Heart right ventricle (tissue), 16 donors: ENCODE data around the gene BMP2. TPM values are rescaled to one million over a fixed set of nuclear protein-coding genes. Genes with fewer than 3 reads are reported as not detected.

Experiments
- ATAC-seq, 8 donors: fragments of 200-7000 bp; cut with Tn5 transposase; one replicate each; pipeline ENCODE4 v1.9.1; 2020; ENCODE audit warnings: mild to moderate bottlenecking in 8 of 8, moderate library complexity in 8 of 8, moderate number of reproducible peaks in 1 of 8
- DNase-seq, 2 donors: peaks; one replicate each; pipeline ENCODE4 v3.0.0-alpha.2; 2020
- H3K27ac ChIP-seq, 10 donors: fragments of 200-600 bp; sonication (generic) in 2 of 10; one replicate each; pipeline versions ENCODE4 v1.5.0 to v1.8.0; 2020 to 2022; ENCODE audit warnings: mild to moderate bottlenecking in 3 of 10
- H3K27me3 ChIP-seq, 7 donors: fragments of 200-600 bp; one replicate each; pipeline ENCODE4 v1.8.0; 2021 to 2022; ENCODE audit warnings: mild to moderate bottlenecking in 2 of 7
- H3K36me3 ChIP-seq, 9 donors: fragments of 200-600 bp; sonication (generic) in 1 of 9; one replicate each; pipeline versions ENCODE4 v1.5.0 to v1.8.0; 2020 to 2022; ENCODE audit warnings: mild to moderate bottlenecking in 2 of 9
- H3K4me1 ChIP-seq, 9 donors: fragments of 200-600 bp; sonication (generic) in 1 of 9; one replicate each; pipeline versions ENCODE4 v1.5.0 to v1.8.0; 2020 to 2022; ENCODE audit warnings: mild to moderate bottlenecking in 4 of 9
- H3K4me3 ChIP-seq, 10 donors: fragments of 200-600 bp; sonication (generic) in 2 of 10; one replicate each; pipeline versions ENCODE4 v1.5.0 to v1.8.0; 2020 to 2022; ENCODE audit warnings: mild to moderate bottlenecking in 7 of 10, moderate library complexity in 2 of 10
- H3K9me3 ChIP-seq, 11 donors: fragments of 200-600 bp in 10 of 11; sonication (generic) in 2 of 11; one replicate each; pipeline versions ENCODE4 v1.5.0 to v1.8.0; 2013 to 2022; ENCODE audit warnings: mild to moderate bottlenecking in 2 of 11, control low read depth in 1 of 11, moderate library complexity in 1 of 11
- CTCF ChIP-seq, 9 donors: fragments of 200-600 bp; sonication (generic) in 2 of 9; IDR thresholded peaks; one replicate each; pipeline versions ENCODE4 v1.5.0 to v1.8.0; 2021 to 2022; ENCODE audit warnings: antibody characterized with exemption in 9 of 9, mild to moderate bottlenecking in 5 of 9, moderate library complexity in 1 of 9
- WGBS, 2 donors: extraction: QIAGEN DNeasy Blood & Tissue Kit; methylation state at CpG; one replicate each; pipeline ENCODE4 v1.1.7; 2013; ENCODE audit warnings: inconsistent platforms in 1 of 2; 5-methylcytosine and 5-hydroxymethylcytosine counted together
- intact Hi-C, 10 donors: fragments of 100-400 bp; cut with DNase I; formaldehyde crosslinking; loops; one replicate each; pipeline versions ENCODE4 v1.11.1 to v1.14.2; 2022
- polyA plus RNA-seq, 2 donors: library from polyadenylated mRNA; stranded (reverse); fragments of 200-250 nt; gene quantifications; one replicate each; pipeline ENCODE4 v1.2.3, GENCODE V29; 2013
- total RNA-seq, 10 donors: library from RNA; stranded (reverse); fragmentation: NEBNext Ultra II Directional in 3 of 10; extraction: Animal tissue kit (Norgen Biotek cat#: 25700) in 3 of 10; gene quantifications; one replicate each; pipeline versions ENCODE4 v1.2.1 to v1.2.4, GENCODE V29; 2021 to 2023
- donor health status: Arrhythmogenic right ventricular cardiomyopathy.
- donor health status: ischemic (EF 13 %, LVEDD 7.1; RV severe dilation, severe dysfunction).
- donor health status: healthy with polysubstance abuse.
- donor health status: DM: no; HTN: yes; CAD: no.
- donor health status: DM: no; HTN: no; CAD: no.
- donor health status: ischemic (EF 25% LVEDD 6.9; RV normal size, moderate dysfunction).
- donor health status: ischemic (EF 25% LVEDD 5.7; RV mildly dilated, moderate dysfunction).
- donor health status: healthy.
- donor health status: DM: yes; HTN: yes; CAD: no.
- donor health status: Ischemic cardiomyopathy.
- donor health status: ischemic (EF 35%, LVEDD 5.7; RV mildly dilated, moderate dysfunction).
- donor health status: nonischemic (EF 11% LVEDD 7.7; RV severe dilation, severe dysfunction).
- donor health status: DM: yes; HTN: yes; CAD: no.
- donor health status: PGD.
- donor health status: ischemic (EF 29% LVEDD 5.4; RV normal size, mild dysfunction).
- donor health status: nonischemic (EF 23%, LVEDD 6.1; RV moderate dilation, normal function).

Gene BMP2
- total and polyA plus RNA-seq, 12 donors: 0.89 to 3.1 (median 2.2) TPM

GRCh38 chr20:6735942-6736845 is 31.3 kb upstream of the BMP2 start:
- Histone ChIP-seq H3K9me3 (peaks cover 0 to 4% (median 0%) of the 10 kb centered on the region in 11 donors), H3K4me3 (no peak overlapping the region), H3K4me1 (peaks cover 0 to 44% (median 0%) of the 10 kb centered on the region in 9 donors), H3K27ac (peak overlapping the region in 9 of 10 donors; percentile 7 to 76 (median 54)), H3K27me3 (peaks cover 0 to 6% (median 0%) of the 10 kb centered on the region in 7 donors), H3K36me3 (no peaks in the 10 kb centered on the region)
- no peak for TF ChIP-seq CTCF (IDR thresholded peaks at IDR 0.05)
- 42 to 51% methylated on average over 8 of the region's 8 CpGs for WGBS, 2 donors
- intact Hi-C loops: no loop called here
- DNase-seq: peak in 1 of 2 donors; percentile 24
- ATAC-seq: peak in 6 of 8 donors; percentile 58 to 76 (median 66)

- H3K4me3 ChIP-seq: no peak overlapping the region
- ATAC-seq (peak in 3 of 8 donors; percentile 18 to 59 (median 56)), DNase-seq (no peak)
- H3K9me3 ChIP-seq: peaks cover 0 to 4% (median 0%) of the 10 kb centered on the region in 11 donors
- no peak overlapping the region for H3K27ac ChIP-seq
- H3K36me3 ChIP-seq: no peaks in the 10 kb centered on the region
- TF ChIP-seq CTCF (IDR thresholded peaks at IDR 0.05): no peak
- intact Hi-C loops: no loop called here
- 41 to 43% methylated on average over 1 of the region's 1 CpG for WGBS, 2 donors
- H3K27me3 ChIP-seq: peaks cover 0 to 6% (median 0%) of the 10 kb centered on the region in 7 donors
- H3K4me1 ChIP-seq: peaks cover 0 to 31% (median 0%) of the 10 kb centered on the region in 9 donors
These were observed 28.1 kb upstream of the BMP2 start for GRCh38 chr20:6739406-6739805.

- H3K36me3 ChIP-seq: no peaks in the 10 kb centered on the region
- H3K9me3 ChIP-seq: no peaks in the 10 kb centered on the region
- H3K27me3 ChIP-seq: peaks cover 0 to 3% (median 0%) of the 10 kb centered on the region in 7 donors
- no peak overlapping the region for H3K4me3 ChIP-seq
- WGBS, 2 donors: 90 to 92% methylated on average over 3 of the region's 3 CpGs
- DNase-seq: no peak
- TF ChIP-seq CTCF (IDR thresholded peaks at IDR 0.05): no peak
- peaks cover 0 to 29% (median 0%) of the 10 kb centered on the region in 9 donors for H3K4me1 ChIP-seq
- no peak overlapping the region for H3K27ac ChIP-seq
- ATAC-seq: no peak
- intact Hi-C loops: no loop called here
These were observed 27.4 kb upstream of the BMP2 start for GRCh38 chr20:6740096-6740495.

GRCh38 chr20:6744180-6744579 is 23.3 kb upstream of the BMP2 start:
- TF ChIP-seq CTCF (IDR thresholded peaks at IDR 0.05): no peak
- WGBS, 2 donors: 97 to 100% methylated on average over 1 of the region's 1 CpG
- Histone ChIP-seq H3K9me3 (no peaks in the 10 kb centered on the region), H3K27ac (no peak overlapping the region), H3K36me3 (no peaks in the 10 kb centered on the region), H3K4me1 (peaks cover 0 to 7% (median 0%) of the 10 kb centered on the region in 9 donors), H3K4me3 (no peak overlapping the region), H3K27me3 (peaks cover 0 to 5% (median 0%) of the 10 kb centered on the region in 7 donors)
- ATAC-seq: no peak
- intact Hi-C loops: no loop called here
- DNase-seq: no peak
